ENCODE measurements around the gene CTSD.

Gene CTSD

DNA sequence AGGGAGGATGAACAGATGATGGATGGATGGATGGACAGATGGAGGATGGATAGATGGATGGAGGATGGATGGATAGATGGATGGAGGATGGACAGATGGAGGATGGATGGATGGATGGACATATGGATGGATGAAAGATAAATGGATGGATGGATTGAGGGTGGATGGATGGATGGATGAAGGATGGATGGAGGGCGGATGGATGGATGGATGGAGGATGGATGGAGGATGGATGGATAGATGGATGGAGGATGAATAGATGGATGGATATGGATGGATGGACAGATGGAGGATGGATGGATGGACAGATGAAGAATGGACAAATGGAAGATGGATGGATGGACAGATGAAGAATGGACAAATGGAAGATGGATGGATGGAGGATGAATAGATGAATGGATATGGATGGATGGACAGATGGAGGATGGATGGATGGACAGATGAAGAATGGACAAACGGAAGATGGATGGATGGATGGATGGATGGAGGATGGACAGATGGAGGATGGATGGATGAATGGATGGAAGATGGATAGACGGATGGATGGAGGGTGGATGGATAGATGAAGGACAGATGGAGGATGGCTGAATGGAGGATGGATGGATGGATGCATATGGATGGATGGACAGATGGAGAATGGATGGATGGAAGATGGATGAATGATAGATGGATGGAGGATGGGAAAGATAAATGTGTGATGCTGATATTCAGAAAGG lies 20.7 kb downstream of the CTSD start:
- DNase-seq: no peak

DNA sequence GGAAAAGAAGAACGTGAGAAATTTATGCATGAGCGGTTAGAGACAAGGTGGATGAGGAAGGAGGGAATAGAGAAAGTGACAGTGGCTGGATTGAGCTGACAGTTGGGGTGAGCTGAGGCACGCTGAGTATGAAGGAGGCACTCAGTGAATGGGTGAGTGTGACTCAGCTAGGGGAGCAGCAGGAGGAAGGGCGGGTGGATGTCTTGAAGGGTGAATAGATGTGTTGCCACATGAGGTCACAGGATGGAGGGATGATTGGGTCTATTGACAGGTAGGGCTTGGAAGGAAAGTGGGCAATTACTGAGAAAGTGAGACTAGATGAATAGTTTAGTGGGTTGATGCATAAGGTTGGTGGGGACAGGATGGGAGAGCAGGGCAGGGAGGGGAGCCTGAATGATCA lies 21.4 kb downstream of the CTSD start:
- no peak for DNase-seq

DNA sequence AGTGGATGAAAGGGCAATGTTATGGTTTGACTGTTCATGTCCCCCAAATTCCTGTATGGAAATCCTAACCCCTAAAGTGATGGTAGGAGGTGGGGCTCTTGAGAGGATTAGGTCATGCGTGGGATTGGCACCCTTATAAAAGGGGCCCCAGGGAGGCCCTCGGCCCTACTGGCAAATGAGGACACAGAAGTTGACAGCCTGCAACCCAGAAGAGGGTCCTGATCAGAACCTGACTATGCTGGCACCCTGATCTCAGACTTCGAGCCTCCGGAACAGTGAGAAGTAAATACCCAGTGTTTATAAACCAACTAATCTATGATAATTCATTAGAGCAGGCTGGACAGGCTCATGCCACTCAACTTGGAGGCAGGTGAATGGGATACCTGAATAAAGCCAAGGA lies 22.0 kb downstream of the CTSD start:
- no peak for DNase-seq

DNA sequence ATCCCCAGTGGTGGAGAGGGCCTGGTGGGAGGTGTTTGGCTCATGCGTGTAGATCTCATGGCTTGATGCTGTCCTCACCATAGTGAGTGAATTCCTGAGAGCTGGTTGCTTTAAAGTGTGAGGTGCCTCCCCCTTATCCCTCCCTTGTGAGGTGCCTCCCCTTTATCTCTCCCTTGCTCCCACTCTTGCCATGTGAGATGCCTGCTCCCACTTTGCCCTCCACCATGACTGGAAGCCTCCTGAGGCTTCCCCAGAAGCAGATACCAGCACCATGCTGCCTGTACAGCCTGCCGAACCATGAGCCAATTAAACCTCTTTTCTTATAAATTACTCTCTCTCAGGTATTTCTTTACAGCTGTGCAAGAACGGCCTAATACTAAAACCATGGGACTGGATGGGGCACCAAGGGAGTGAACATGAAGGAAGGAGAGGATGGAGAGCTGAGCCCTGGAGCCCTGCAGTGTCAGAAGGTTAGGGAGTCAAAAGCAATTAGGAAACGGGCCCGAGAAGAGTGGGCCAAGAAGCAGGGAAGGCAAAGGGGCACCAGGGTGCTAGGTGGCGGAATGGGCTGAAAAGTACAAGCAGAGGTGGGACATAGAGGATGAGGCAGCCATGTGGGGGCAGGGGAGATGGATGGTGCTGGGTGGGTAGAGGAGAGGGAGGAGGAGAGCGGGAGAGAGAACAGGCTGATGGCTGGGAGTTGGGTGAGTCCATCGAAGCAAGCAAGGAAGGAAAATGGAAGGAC lies 22.8 kb downstream of the CTSD start:
- DNase-seq: no peak

DNA sequence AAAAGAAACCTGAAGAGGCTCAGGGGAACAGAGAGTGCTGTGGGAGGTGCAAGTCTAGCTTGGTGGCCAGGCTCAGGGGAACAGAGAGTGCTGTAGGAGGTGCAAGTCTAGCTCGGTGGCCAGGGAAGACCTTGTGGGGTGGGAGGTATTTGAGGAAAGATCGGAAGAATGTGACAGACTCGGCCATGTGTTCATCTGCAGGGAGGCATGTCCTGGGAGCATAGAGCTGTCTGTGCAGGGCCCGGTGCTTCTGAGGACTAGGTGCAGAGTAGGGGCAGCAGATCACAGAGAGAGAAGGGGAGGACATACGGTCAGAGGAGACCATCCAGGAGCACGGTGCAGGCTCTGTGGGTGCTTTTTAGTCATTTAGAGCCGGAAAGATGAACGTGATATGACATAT lies 24.2 kb downstream of the CTSD start:
- no peak for DNase-seq

DNA sequence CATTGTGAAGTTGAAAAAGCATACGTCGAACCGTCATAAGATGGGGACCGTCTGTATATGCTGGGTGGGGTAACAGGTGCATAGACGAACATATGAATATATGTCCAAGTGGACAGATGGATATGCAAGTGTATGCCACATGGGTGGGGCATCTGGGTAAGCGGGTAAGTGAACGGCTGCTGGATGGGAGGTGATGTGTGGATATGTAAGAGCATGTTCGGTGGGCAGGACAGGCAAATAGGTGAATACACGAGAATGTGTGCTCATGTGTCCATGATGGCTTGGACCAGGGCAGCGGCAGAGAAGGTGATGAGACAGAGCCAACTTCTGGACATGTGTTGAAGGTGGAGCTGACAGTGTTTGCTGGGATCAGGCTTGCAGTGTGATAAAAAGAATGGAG lies 25.3 kb downstream of the CTSD start:
- DNase-seq: no peak

DNA sequence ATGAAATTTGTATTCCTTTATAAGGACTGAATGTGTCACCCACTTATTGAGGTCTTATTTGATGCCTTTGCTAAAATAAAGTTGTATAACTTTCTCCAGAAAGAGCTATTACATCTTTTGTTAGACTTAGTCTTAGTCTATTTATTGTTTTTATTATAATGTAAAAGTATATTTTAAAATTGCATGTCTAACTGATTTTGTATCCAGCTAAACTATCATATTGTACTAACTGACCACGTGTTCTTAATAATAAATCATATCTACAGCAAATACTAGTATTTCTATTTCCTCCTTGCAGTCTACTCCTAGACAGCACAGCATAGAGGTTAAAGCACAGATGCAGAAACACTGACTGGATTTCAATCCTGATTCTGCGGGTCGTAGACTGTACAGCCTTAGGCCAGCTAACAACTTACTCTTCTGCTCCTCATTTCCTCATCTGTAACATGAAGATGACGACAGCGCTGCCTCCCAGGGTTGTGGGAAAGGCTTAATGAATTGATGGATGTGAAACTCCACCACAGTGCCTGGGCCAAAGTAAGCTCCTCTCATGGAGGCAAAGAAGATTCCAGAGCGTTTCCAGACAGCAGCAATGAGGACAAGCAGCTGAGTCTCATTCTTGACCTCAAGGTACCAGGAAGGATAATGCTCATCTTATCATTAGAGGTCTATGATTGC lies 26.5 kb downstream of the CTSD start:
- DNase-seq: no peak

DNA sequence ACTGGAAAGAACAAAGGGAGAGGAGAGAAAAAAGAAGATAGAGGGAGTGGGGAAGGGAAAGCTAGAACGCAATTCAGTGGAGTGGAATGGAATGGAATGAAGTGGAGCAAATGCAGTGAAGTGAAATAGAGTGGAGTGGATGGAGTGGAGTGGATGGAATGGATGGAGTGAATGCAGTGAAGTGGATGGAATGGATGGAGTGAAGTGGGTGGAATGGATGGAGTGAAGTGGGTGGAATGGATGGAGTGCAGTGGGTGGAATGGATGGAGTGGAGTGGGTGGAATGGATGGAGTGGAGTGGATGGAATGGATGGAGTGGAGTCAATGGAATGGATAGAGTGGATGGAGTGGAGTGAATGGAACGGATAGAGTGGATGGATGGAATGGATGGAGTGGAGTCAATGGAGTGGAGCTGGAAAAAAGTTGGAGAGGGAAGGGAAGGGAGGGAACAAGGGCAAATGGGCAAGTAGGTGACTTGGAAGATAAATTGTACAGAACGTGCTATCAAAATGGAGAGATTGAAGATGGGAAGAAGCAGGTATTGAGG lies 27.2 kb downstream of the CTSD start:
- no peak for DNase-seq

DNA sequence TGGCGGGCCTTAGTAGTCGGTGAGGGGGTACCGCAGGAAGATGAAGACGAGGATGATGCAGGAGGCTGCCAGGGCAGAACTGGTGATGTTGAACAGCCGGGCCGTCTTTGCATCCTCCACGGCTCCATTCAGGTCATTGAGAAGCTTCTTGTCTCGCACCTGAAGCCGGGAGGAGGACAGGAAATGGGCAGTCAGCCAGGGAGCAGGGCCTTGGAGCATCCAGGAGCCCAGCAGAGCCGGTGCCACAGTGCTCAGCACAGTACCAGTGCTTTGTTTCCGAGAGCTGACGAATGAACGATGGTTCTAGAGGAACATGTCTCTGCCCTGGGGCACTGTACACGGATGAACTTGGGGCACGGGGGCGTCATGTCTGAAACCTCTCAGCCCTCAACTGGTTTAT lies 28.5 kb downstream of the CTSD start:
- DNase-seq: no peak

DNA sequence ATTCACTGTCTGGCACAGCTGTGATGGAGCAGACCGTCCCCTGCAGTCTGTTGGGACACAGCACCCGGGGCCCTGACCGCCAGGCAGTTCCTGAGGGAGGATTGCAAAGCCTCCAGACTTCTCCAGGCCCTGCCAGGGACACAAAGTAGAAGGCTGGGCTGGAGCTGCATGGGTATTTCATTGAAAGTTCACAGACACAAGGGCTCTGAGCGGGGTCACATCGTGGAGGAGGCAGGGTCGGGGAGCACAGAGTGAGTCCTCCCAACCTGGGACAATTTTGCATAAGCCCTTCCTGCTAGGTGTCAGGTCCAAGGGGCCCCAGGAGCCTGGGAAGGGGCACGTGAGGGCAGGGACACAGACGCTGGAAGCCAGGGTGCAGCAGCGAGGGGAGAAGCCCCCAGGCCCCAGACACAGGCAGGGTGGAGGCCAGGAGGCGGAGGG lies 29.1 kb downstream of the CTSD start:
- DNase-seq: no peak

DNA sequence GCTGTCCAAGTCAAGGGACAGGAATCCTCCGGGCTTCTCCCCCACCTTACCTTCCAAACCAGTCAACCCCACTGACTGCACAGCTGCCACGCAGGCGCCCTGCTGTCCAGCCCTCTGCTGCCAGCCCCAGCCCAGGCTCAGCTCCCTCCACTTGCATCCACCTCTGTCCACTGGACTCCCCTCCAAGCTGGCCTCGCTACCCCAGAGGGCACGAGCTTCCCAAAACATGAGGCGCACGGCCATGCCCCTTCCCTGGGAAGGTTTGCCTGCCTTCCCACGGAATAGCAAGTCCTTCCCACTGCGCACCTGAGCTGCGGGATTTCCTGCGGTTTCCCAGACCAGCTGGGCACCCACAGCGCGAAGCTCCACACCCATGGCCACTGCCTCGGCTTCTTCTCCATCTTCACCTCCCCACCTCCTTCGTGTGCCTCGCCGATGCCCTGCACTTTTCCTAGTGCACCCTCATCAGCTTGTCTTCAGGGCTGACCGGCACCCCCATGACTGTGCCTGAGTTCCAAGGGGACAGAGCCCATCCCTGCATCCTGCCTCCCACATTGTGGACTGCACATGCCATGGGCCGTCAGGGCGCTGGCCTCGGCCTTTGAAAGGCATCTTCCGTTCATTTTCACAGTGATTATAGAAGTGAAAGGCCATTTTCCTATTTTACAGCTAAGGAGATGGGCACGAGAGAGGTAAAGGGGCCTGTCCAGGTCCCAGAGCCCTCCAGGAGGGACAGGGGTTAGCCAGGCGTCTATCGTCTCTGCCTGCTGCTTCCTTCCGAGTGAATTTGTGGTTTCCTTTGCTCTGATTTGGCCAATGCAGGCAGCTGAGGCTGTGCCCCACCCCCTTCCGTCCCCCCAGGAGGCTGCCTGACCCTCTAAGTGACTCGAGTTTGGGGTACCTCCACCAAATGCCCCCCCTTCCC lies 29.7 kb downstream of the CTSD start:
- DNase-seq: no peak

DNA sequence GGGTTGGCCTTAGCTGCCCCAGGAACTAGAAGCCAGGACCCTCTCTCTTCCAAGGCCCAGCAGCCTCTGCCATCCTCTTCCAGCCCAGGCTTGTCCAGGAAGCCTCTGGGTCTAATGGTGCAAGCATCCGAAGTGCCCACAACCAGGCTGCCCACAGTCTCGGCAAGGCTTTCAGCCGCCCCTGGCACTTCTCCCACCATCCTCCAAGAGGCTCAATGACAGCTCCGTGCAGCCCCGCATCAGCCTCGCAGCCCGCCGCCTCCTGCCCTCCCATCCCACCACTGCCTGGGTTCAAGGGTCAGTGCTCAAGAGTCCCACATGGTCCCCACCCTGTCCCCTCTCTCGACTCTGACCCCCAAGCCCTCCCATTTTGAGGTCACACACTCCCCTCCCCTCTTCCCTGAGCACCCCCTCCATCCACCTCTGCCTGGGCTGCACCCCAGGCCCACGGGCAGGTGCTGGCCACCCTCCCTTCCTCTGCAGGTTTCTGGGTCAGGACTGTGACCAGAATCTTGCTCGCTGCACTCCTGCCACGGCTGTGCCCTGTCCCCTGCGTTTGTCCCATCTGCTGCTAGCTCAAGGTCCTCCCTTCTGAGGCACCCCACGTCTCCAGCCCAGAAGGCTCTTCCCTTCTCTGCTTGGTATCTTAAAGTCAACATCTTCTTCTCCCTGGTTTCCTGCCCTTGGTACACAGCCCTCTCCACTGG lies 30.6 kb downstream of the CTSD start:
- DNase-seq: no peak

DNA sequence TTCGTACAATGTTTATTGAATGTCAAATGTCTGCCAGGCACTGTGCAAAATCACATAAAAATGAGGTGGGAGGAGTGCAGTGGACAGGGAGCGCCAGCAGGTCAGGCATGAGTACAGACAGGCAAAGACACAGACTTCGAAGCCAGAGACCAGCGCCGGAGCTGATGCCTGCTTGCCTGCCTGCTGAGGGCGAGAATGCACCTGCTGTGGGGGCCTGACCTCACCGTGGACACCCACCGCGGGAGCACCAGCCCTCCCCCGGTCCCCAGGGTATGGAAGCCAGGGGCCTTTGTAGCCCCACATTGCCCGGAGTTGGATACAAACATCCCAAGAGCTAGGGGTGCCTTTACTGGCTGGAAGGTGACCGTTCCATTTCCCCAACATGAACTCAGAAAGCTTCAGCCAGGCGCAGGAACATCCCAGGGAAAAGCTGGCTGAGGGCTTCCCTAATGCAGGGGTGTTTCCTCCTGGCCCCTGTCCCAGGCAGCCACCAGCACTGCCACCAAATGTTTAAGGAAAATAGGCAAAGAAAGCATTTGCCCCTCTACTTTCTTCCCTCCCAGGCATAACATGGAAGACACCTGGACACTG lies 31.2 kb downstream of the CTSD start:
- no peak for DNase-seq

DNA sequence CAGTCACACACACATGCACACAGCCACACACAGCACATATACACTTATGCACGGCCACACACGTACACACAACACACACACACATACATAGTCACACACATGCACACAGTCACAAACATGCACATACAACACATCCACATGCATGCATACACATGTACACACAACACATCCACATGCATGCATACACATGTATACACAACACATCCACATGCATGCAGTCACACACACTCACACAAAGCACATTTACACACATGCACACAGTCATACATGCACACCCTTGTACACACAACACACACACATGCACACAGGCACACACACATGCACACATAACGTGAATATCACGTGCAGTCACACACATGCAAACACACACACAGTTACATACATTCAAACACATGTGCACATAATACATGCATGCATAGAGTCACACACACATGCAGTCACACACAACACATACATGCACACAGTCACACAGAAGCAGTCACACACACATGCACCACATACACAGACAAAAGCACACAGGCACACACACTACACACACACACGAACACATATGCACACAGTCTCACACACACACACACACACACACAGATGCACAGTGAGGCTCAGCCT lies 32.2 kb downstream of the CTSD start:
- DNase-seq: no peak

DNA sequence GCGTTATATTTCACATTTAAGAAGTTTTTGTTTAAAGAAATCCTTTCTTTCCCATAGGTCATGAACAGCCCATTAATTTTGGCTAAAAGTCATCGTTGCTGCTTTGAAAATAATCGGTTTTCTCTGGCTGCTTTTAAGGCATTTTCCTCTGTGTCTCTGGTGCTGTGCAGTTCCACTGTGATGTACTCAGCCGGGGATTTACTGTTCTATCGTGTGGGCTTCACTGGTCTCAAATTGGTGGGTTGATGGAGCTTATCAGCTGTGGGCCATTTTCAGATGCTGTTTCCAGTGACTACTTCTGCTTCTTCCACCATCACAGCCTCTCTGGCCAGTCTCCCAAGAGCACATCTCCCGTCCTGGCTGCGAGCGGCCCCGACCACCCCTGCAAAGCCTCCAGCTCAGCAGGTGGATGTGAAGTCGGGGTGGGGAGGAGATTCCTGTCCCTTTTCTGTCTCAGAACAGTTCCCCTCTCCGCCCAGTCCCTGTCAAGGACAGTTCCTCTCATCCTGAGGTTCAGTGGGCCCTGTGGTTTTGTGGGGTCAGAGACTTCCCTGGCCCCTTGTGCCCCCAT lies 33.6 kb downstream of the CTSD start:
- no peak for DNase-seq

DNA sequence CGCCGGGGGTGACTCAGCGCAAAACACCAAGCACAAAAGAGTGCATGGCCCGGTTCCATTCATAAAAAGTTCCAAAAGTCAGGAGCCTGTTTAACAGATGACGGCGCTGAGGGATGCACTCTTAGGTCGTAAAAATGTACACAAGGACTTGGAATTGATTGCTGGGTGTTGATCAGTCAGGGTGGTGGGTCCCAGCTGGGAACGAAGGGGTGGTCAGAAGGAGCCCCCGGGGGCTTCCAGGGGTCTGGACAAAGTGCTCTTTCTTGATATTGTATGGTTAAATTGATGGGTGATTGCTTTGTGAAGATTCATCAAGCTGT lies 34.1 kb downstream of the CTSD start:
- DNase-seq: no peak

DNA sequence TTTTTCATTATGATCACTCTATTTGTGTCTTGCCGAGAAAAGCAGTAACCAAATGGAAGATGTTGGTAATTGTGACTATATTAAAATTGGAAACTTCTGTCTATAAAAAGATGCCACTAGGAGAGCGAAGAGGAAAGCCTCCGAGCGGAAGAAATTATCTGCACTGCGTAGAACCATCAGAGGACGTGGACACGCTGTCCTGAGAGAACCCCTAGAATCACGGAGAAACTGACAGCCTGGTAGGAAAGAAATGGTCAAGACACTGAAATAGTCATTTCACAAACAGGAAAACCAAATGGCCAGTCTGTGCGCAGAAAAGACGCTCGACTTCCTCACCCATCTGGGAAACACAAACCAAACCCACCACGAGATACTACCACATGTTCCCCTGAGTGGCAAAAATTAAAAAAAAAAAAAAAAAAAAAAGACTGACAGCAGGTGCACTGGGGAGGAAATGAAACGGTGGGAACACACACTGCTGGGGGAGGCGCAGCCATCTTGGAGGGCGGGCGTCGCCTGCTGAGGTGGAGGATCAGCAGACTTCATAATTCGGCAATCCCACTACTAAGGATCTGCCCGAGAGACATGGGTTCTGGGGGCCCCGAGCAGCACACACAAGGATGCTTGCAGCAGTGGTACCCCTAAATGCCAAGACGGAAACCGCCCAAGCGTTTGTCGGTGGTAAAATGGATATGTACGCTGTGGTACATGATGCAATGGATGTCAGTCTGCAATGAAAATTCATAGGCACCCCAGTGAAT lies 34.6 kb downstream of the CTSD start:
- DNase-seq: no peak

DNA sequence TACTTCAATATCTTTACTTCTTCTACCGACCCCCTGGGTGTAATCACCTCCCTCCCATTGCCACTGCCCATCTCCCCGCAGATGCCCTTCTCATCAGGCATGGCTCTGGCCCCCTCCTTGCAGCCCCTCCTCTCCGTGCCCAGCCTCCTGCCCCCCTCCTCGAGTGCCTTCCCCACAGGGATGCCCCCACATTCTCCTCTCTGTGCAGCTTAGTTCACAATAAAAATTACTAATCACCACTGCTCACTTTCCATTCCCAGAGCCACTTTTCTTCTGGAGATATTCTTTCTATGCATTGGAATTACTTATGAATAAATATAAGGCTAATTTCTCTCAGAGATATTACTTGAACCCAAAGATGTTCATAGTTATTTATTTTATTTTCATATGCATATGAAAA lies 35.4 kb downstream of the CTSD start:
- no peak for DNase-seq

DNA sequence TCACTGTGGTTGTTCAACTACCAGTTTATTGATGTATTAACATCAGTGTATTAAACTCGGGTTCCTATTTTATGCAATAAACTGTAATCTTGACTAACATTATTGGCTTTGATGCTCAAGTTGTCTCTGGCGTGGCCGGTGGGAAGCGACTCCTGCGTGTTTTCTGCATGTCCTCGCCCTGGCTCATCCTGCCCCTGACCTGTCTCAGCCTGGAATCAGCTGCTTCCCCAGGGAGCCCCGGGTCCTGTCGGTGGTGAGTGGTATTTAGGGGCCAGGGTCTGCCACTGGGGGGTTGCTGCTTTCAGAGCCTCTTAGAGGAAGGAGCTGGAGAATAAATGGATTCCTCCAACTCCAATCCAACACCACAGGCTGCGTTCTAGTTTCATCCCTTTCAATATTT lies 35.9 kb downstream of the CTSD start:
- DNase-seq: no peak

DNA sequence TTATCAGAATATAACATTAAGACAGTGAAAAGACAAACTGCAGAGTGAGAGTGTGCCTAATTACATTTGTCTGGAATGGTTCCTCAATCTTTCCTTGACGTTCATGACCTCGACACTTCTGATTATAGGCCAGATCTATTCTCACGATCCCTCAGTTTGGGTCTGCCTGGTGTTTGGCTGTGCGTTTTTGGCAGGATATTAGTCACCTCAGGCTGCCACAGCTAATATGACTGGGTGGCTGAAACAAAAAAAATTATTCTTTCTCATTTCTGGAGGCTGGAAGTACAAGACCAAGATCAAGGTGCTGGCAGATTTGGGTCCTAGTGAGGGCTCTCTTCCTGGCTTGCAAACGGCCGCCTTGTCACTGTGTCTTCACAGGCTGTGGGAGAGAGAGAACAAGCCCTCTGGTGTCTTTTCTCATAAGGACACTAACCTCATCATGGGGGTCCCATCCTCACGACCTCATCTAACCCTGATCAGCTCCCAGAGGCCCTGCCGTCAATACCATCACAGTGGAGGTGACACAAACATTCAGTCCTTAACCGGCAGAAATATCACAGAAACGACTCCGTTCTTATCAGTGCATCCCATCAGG lies 36.5 kb downstream of the CTSD start:
- DNase-seq: no peak
